Left ventricle myocardium inferior (tissue), 1 donor: ENCODE results near the gene CNNM2. TPM values are rescaled to one million over a fixed set of nuclear protein-coding genes. Genes with fewer than 3 reads are reported as not detected.
"Not testable (repeated sequence)": the region's sequence is repeated elsewhere in the genome, so short reads cannot be mapped to it uniquely, and the experiment has no call there.

Source experiments
- DNase-seq: peaks from one replicate; pipeline ENCODE4 v3.0.0-alpha.2; 2020
- H3K27ac ChIP-seq: fragments of 200-600 bp; replicated peaks from 2 replicates; pipeline ENCODE4 v1.8.0; 2021
- H3K27me3 ChIP-seq: fragments of 200-600 bp; 2 replicates; pipeline ENCODE4 v1.8.0; 2021; ENCODE audit warnings: low read depth
- H3K36me3 ChIP-seq: fragments of 200-600 bp; 2 replicates; pipeline ENCODE4 v1.8.0; 2021
- H3K4me1 ChIP-seq: fragments of 200-600 bp; 2 replicates; pipeline ENCODE4 v1.8.0; 2021
- H3K4me3 ChIP-seq: fragments of 200-600 bp; 2 replicates; pipeline ENCODE4 v1.8.0; 2021; ENCODE audit warnings: mild to moderate bottlenecking, moderate library complexity
- H3K9me3 ChIP-seq: fragments of 200-600 bp; replicated peaks from 2 replicates; pipeline ENCODE4 v1.8.0; 2021
- intact Hi-C: fragments of 100-400 bp; cut with micrococcal nuclease; formaldehyde crosslinking; loops from one replicate; pipeline ENCODE4 v1.11.0; 2022
- total RNA-seq: library from RNA; stranded (reverse); fragmentation: NEBNext Ultra II Directional; extraction: Animal tissue kit (Norgen Biotek cat#: 25700); gene quantifications from one replicate; pipeline ENCODE4 v1.2.1, GENCODE V29; 2021
- TF ChIP-seq, protein P1 (sequence below): fragments of 200-600 bp; IDR thresholded peaks from 2 replicates; pipeline ENCODE4 v1.8.0; 2021; ENCODE audit warnings: antibody characterized with exemption, mild to moderate bottlenecking, borderline replicate concordance
- donor health status: DM: no; HTN: yes; CAD: no; lungs with severe emphysema.

The CNNM2 gene
- total RNA-seq, 1 donor from 2014 or later = 3.3 TPM

DNA sequence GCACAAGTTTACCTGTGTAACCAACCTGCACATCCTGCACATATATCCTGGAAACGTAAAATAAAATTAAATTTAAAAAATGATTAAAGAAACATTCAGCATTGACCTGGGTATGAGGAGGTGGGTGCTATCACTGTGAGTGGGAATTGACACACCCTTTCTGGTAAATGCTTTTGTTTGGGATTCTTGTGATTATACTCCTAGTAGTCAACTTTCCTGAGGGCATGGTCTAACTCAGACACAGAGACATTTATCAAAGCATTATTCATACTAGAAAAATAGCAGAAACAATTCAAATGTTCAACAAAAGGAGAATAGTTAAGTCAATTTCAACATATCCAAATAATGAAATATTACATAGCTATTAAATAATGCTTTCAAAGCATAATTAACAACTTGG is 44.2 kb downstream of the CNNM2 start:
- H3K4me3 ChIP-seq = no peak overlapping the region
- H3K27ac ChIP-seq = no peak overlapping the region
- TF ChIP-seq, protein P1, sequence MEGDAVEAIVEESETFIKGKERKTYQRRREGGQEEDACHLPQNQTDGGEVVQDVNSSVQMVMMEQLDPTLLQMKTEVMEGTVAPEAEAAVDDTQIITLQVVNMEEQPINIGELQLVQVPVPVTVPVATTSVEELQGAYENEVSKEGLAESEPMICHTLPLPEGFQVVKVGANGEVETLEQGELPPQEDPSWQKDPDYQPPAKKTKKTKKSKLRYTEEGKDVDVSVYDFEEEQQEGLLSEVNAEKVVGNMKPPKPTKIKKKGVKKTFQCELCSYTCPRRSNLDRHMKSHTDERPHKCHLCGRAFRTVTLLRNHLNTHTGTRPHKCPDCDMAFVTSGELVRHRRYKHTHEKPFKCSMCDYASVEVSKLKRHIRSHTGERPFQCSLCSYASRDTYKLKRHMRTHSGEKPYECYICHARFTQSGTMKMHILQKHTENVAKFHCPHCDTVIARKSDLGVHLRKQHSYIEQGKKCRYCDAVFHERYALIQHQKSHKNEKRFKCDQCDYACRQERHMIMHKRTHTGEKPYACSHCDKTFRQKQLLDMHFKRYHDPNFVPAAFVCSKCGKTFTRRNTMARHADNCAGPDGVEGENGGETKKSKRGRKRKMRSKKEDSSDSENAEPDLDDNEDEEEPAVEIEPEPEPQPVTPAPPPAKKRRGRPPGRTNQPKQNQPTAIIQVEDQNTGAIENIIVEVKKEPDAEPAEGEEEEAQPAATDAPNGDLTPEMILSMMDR = no peak
- H3K27me3 ChIP-seq = no peaks in the 10 kb centered on the region
- intact Hi-C loops = no loop called here
- H3K36me3 ChIP-seq = no peaks in the 10 kb centered on the region
- peaks cover 15% of the 10 kb centered on the region for H3K4me1 ChIP-seq
- H3K9me3 ChIP-seq = no peaks in the 10 kb centered on the region
- no peak for DNase-seq

GRCh38 chr10:102962951-102963755 is 45.1 kb downstream of the CNNM2 start:
- Histone ChIP-seq H3K36me3 (no peaks in the 10 kb centered on the region), H3K4me1 (peaks cover 15% of the 10 kb centered on the region), H3K27ac (no peak overlapping the region), H3K27me3 (no peaks in the 10 kb centered on the region), H3K9me3 (no peaks in the 10 kb centered on the region), H3K4me3 (no peak overlapping the region)
- TF ChIP-seq, protein P1 = no peak
- no peak for DNase-seq
- intact Hi-C loops = no loop called here

- Histone ChIP-seq H3K9me3 (no peaks in the 10 kb centered on the region), H3K36me3 (no peaks in the 10 kb centered on the region), H3K27ac (no peak overlapping the region), H3K4me1 (peaks cover 15% of the 10 kb centered on the region), H3K4me3 (no peak overlapping the region), H3K27me3 (no peaks in the 10 kb centered on the region)
- TF ChIP-seq, protein P1 = no peak
- intact Hi-C loops = no loop called here
- no peak for DNase-seq
These were observed 45.6 kb downstream of the CNNM2 start for GRCh38 chr10:102963756-102964025.

- H3K4me3 ChIP-seq, DNase-seq, intact Hi-C loops, H3K27me3 ChIP-seq, H3K36me3 ChIP-seq, H3K27ac ChIP-seq, H3K9me3 ChIP-seq: not testable (repeated sequence)
- H3K4me1 ChIP-seq = peaks cover 15% of the 10 kb centered on the region
These were observed 46.0 kb downstream of the CNNM2 start for GRCh38 chr10:102964064-102964463.

- Histone ChIP-seq H3K9me3 (no peaks in the 10 kb centered on the region), H3K4me3 (no peak overlapping the region), H3K27me3 (no peaks in the 10 kb centered on the region), H3K4me1 (peaks cover 15% of the 10 kb centered on the region), H3K36me3 (no peaks in the 10 kb centered on the region), H3K27ac (no peak overlapping the region)
- TF ChIP-seq, protein P1 = no peak
- DNase-seq = no peak
- intact Hi-C loops = no loop called here
These were observed 46.6 kb downstream of the CNNM2 start for GRCh38 chr10:102964713-102965112.

- DNase-seq = no peak
- Histone ChIP-seq H3K9me3 (no peaks in the 10 kb centered on the region), H3K27ac (no peak overlapping the region), H3K36me3 (no peaks in the 10 kb centered on the region), H3K4me3 (no peak overlapping the region), H3K27me3 (no peaks in the 10 kb centered on the region), H3K4me1 (peaks cover 15% of the 10 kb centered on the region)
- TF ChIP-seq, protein P1 = no peak
- intact Hi-C loops = no loop called here
These were observed 47.3 kb downstream of the CNNM2 start for GRCh38 chr10:102965311-102965851.
